K562 (cell line): ENCODE measurements around the gene ZNF689. TPM values are rescaled to one million over a fixed set of nuclear protein-coding genes. Genes with fewer than 3 reads are reported as not detected.

ENCODE experiments used
- CAMTA2 ChIP-seq: fragments of 250-450 bp; sonication (Bioruptor Pico); conservative IDR thresholded peaks from 2 replicates; pipeline ENCODE4 v1.5.1; 2022
- HES1 ChIP-seq: fragments of 450-650 bp; IDR thresholded peaks from 2 replicates; pipeline ENCODE4 v1.6.1; 2016; ENCODE audit warnings: low read depth, mild to moderate bottlenecking, moderate library complexity
- HOXB6 ChIP-seq: fragments of 250-450 bp; sonication (Bioruptor Pico); IDR thresholded peaks from 2 replicates; pipeline ENCODE4 v1.5.1; 2022; ENCODE audit warnings: mild to moderate bottlenecking, borderline replicate concordance
- NCOA4 ChIP-seq: fragments of 450-650 bp; IDR thresholded peaks from 2 replicates; pipeline ENCODE4 v1.6.1; 2018; ENCODE audit warnings: mild to moderate bottlenecking; ENCODE audit not compliant: partially characterized antibody
- NFATC3 ChIP-seq: fragments of 450-650 bp; IDR thresholded peaks from 2 replicates; pipeline ENCODE4 v1.6.1; 2017; ENCODE audit warnings: mild to moderate bottlenecking
- NR2C2 ChIP-seq, 2 experiments: fragments of 200-800 bp in 1 of 2; sonication (Bioruptor generic) in 1 of 2; sonication (generic) in 1 of 2; formaldehyde crosslinking in 1 of 2; IDR thresholded peaks; 2 replicates each; pipeline versions ENCODE4 v1.6.1 to v1.8.0; 2016 to 2022; ENCODE audit warnings: mild to moderate bottlenecking in 1 of 2, missing compliant biosample characterization in 1 of 2, missing genetic modification characterization in 1 of 2, missing genetic modification reagents in 1 of 2
- PBX2 ChIP-seq, 2 experiments: IDR thresholded peaks in 1 of 2; conservative IDR thresholded peaks in 1 of 2; 2 replicates each; pipeline ENCODE4 v1.6.1; 2016; ENCODE audit warnings: low read depth in 2 of 2, mild to moderate bottlenecking in 1 of 2, missing compliant biosample characterization in 1 of 2, missing genetic modification characterization in 1 of 2, moderate library complexity in 1 of 2
- PHF8 ChIP-seq: fragments of 200-600 bp; sonication (generic); IDR thresholded peaks from 2 replicates; pipeline ENCODE4 v1.6.1; 2012; ENCODE audit warnings: mixed run types, mild to moderate bottlenecking, inconsistent platforms, low read length, moderate library complexity, borderline replicate concordance
- POLR3A ChIP-seq: IDR thresholded peaks from 2 replicates; pipeline ENCODE4 v1.6.1; 2011; ENCODE audit warnings: borderline replicate concordance, mild to moderate bottlenecking, moderate library complexity; ENCODE audit not compliant: insufficient read length, insufficient read depth; ENCODE audit errors: extremely low read depth
- RBM34 ChIP-seq: fragments of 200-400 bp; formaldehyde crosslinking; IDR thresholded peaks from 2 replicates; pipeline ENCODE4 v1.6.1; 2018; ENCODE audit warnings: low read length, borderline replicate concordance; ENCODE audit not compliant: insufficient read depth
- RFX7 ChIP-seq: fragments of 250-450 bp; sonication (Bioruptor Pico); IDR thresholded peaks from 2 replicates; pipeline ENCODE4 v1.5.1; 2021; ENCODE audit warnings: mild to moderate bottlenecking
- SMC3 ChIP-seq: conservative IDR thresholded peaks from 2 replicates; pipeline ENCODE4 v1.6.1; 2011; ENCODE audit warnings: low read depth, low read length, improper control_type of control experiment; ENCODE audit not compliant: insufficient read depth
- SP1 ChIP-seq: sonication (generic); formaldehyde crosslinking; IDR thresholded peaks from 2 replicates; pipeline ENCODE4 v1.8.1; 2022; ENCODE audit warnings: mild to moderate bottlenecking, missing genetic modification reagents
- THRA ChIP-seq: fragments of 450-650 bp; IDR thresholded peaks from 2 replicates; pipeline ENCODE4 v1.6.1; 2017; ENCODE audit warnings: mild to moderate bottlenecking, moderate library complexity
- YBX1 ChIP-seq: fragments of 450-650 bp; IDR thresholded peaks from 2 replicates; pipeline ENCODE4 v1.7.1; 2016; ENCODE audit warnings: mild to moderate bottlenecking
- ZEB2 ChIP-seq: fragments of 450-650 bp; IDR thresholded peaks from 2 replicates; pipeline ENCODE4 v1.6.1; 2016
- ZNF239 ChIP-seq: fragments of 250-450 bp; sonication (Bioruptor Pico); IDR thresholded peaks from 2 replicates; pipeline ENCODE4 v1.4.0; 2020; ENCODE audit warnings: mild to moderate bottlenecking
- ZNF274 ChIP-seq: IDR thresholded peaks from 2 replicates; pipeline ENCODE4 v1.6.1; 2011; ENCODE audit warnings: low read depth, mild to moderate bottlenecking, low read length, moderate library complexity, borderline replicate concordance
- ZNF77 ChIP-seq: fragments of 250-450 bp; sonication (Bioruptor Pico); IDR thresholded peaks from 2 replicates; pipeline ENCODE4 v1.5.0; 2020
- polyA plus RNA-seq, 8 experiments: library from polyadenylated mRNA; depleted of rRNA in 4 of 8; stranded (reverse) in 5 of 8; unstranded in 3 of 8; fragments of >200 nt; fragmentation: Nextera tagmentation in 2 of 8; fragmentation: Illumina TruSeq in 1 of 8; extraction: Ambion mirVana in 2 of 8; extraction: Trizol in 1 of 8; gene quantifications; 2 replicates each; pipeline versions ENCODE4 v1.2.1 to v1.2.3, GENCODE V29; 2011 to 2014; ENCODE audit warnings: inconsistent platforms in 1 of 8, missing spikeins in 1 of 8
- total RNA-seq, 7 experiments: library from RNA; depleted of rRNA in 6 of 7; stranded (reverse); fragments of >200 nt in 6 of 7; fragmentation: Illumina TruSeq in 2 of 7; extraction: Trizol in 2 of 7; gene quantifications; 2 replicates each; pipeline versions ENCODE4 v1.2.1 to v1.2.3, GENCODE V29; 2011 to 2021; ENCODE audit warnings: low replicate concordance in 1 of 7
- TF ChIP-seq, protein P1 (sequence below): fragments of 200-800 bp; sonication (Bioruptor generic); IDR thresholded peaks from 2 replicates; pipeline ENCODE4 v1.6.1; 2017; ENCODE audit warnings: missing genetic modification characterization, missing compliant biosample characterization

Gene ZNF689
- total and polyA plus RNA-seq, 9 of the 15 experiments (the other 6 are each of a cell fraction or from before 2014, with no cell fraction given) = 5.4 to 15.4 (median 10.8) TPM

DNA sequence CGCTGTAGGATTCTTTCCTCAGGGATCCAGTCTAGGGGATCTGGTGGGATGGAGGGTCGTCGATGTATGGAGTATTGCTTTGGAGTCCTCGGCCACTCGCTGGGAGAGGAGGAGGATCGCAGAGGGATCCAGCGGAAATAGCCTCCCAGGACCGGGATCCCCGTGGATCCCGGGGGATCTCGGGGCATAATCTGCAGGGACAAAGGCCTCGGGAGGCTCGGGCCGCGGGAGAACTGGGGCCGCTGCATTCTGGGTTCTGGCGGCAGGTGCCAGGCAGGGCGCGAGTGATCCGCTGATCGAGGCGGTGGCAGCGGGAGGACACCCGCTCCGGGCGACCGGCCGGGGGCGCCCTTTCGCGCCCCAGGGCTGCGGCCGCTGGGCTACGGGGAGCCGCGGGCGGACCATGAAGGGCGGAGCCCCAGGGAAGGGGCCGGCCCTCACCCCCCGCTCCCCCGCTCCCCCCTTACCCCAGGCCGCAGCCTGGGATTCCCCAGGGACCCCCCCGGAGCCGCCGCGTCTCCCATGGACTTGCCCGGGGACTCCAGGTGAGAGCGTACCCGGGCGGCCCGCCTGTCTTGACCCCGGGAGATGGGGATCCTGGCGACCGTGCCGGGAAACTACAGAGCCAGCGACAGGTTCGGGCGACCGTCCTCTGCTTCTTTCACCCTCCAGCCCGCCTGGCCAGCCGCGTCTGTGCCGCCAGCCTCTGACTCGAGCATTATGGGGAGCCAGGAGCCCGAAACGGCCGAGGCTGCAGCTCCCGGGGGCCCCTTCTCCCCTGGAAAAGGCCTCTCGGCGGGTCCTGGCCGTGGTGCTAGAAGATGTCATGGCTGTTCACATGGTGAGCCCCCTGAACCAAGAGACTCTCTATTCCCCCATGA lies 41.2 kb upstream of the ZNF689 start (continued):
- no peak for TF ChIP-seq NR2C2 (CRISPR knock-in tag; IDR thresholded peaks at IDR 0.05)
- no peak for TF ChIP-seq NR2C2 (tag; IDR thresholded peaks at IDR 0.05)
- TF ChIP-seq ZNF274 = no peak
- no peak for TF ChIP-seq YBX1
- TF ChIP-seq ZEB2 = no peak
- peak; percentile 66; the same call in 1 of the 2 replicates for TF ChIP-seq PHF8
- TF ChIP-seq THRA = no peak
- no peak for TF ChIP-seq POLR3A
- TF ChIP-seq ZNF77 (CRISPR knock-in tag) = no peak
- TF ChIP-seq RFX7 (CRISPR knock-in tag) = no peak
- no peak for TF ChIP-seq HES1
- TF ChIP-seq CAMTA2 (CRISPR knock-in tag) = no peak
- TF ChIP-seq, protein P1, sequence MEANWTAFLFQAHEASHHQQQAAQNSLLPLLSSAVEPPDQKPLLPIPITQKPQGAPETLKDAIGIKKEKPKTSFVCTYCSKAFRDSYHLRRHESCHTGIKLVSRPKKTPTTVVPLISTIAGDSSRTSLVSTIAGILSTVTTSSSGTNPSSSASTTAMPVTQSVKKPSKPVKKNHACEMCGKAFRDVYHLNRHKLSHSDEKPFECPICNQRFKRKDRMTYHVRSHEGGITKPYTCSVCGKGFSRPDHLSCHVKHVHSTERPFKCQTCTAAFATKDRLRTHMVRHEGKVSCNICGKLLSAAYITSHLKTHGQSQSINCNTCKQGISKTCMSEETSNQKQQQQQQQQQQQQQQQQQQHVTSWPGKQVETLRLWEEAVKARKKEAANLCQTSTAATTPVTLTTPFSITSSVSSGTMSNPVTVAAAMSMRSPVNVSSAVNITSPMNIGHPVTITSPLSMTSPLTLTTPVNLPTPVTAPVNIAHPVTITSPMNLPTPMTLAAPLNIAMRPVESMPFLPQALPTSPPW (CRISPR knock-in tag) = peak; percentile 95
- TF ChIP-seq SMC3 = peak; percentile 61
- TF ChIP-seq ZNF239 = no peak
- no peak for TF ChIP-seq HOXB6 (CRISPR knock-in tag)
- no peak for TF ChIP-seq PBX2 (CRISPR knock-in tag; IDR thresholded peaks at IDR 0.05; ENCODE audit: low read depth)
- no peak for TF ChIP-seq PBX2 (tag; conservative IDR thresholded peaks at IDR 0.05; ENCODE audit: low read depth)
- TF ChIP-seq NCOA4 = no peak
- TF ChIP-seq RBM34 = no peak
- TF ChIP-seq NFATC3 = no peak
- no peak for TF ChIP-seq SP1 (CRISPR knock-in tag)
